KBM-7 (cell line): ENCODE data around the gene TBX5.

Source experiments
- DNase-seq: peaks from one replicate; pipeline ENCODE4 v3.0.0-alpha.2; 2015
- in situ Hi-C: fragments of 300-500 bp; cut with MboI; formaldehyde crosslinking; loops from 2 replicates; pipeline ENCODE4 v1.14.3; 2020; ENCODE audit warnings: low sequenced_read_pairs, low pct_unique_long_range_greater_than_20kb, mixed read lengths

The TBX5 gene

GRCh38 chr12:114405519-114406271 lies at the start of gene TBX5:
TBX5 (minus strand) TSS chr12:114406144; CDS start chr12:114403898, 2,246 bp downstream.
- DNase-seq, result no peak
- in situ Hi-C loops, result no loop called here

- no peak for DNase-seq
- in situ Hi-C loops, result no loop called here
Measured at GRCh38 chr12:114451657-114452056, 45.7 kb upstream of the TBX5 start.

- in situ Hi-C loops, result no loop called here
- DNase-seq, result no peak
Measured at GRCh38 chr12:114450515-114451300, 44.8 kb upstream of the TBX5 start.

GRCh38 chr12:114450019-114450418 lies 44.1 kb upstream of the TBX5 start:
- in situ Hi-C loops, result no loop called here
- DNase-seq, result no peak

GRCh38 chr12:114448618-114448933 lies 42.6 kb upstream of the TBX5 start:
- DNase-seq, result no peak
- in situ Hi-C loops, result no loop called here

- in situ Hi-C loops, result no loop called here
- DNase-seq, result no peak
Measured at GRCh38 chr12:114447799-114448617, 42.1 kb upstream of the TBX5 start.

GRCh38 chr12:114447274-114447716 lies 41.4 kb upstream of the TBX5 start:
- in situ Hi-C loops, result no loop called here
- DNase-seq, result no peak

GRCh38 chr12:114445401-114446323 lies 39.7 kb upstream of the TBX5 start:
- in situ Hi-C loops, result no loop called here
- no peak for DNase-seq

- in situ Hi-C loops, result no loop called here
Measured at GRCh38 chr12:114444422-114445279, 38.7 kb upstream of the TBX5 start.

GRCh38 chr12:114443607-114444421 lies 37.9 kb upstream of the TBX5 start:
- in situ Hi-C loops, result no loop called here
- no peak for DNase-seq

More at GRCh38 chr12:114444422-114445279, 38.7 kb upstream of the TBX5 start:
- DNase-seq, result no peak

GRCh38 chr12:114442578-114442977 lies 36.6 kb upstream of the TBX5 start:
- no peak for DNase-seq
- in situ Hi-C loops, result no loop called here

- in situ Hi-C loops, result no loop called here
- no peak for DNase-seq
Measured at GRCh38 chr12:114441545-114441944, 35.6 kb upstream of the TBX5 start.

- in situ Hi-C loops, result no loop called here
Measured at GRCh38 chr12:114441039-114441383, 35.1 kb upstream of the TBX5 start.

GRCh38 chr12:114440270-114441038 lies 34.5 kb upstream of the TBX5 start:
- no peak for DNase-seq
- in situ Hi-C loops, result no loop called here

More at GRCh38 chr12:114441039-114441383, 35.1 kb upstream of the TBX5 start:
- DNase-seq, result no peak

GRCh38 chr12:114439817-114440216 lies 33.9 kb upstream of the TBX5 start:
- no peak for DNase-seq
- in situ Hi-C loops, result no loop called here

- in situ Hi-C loops, result no loop called here
- DNase-seq, result no peak
Measured at GRCh38 chr12:114439261-114439683, 33.3 kb upstream of the TBX5 start.
